ENCODE measurements around the gene PTGES. TPM values are rescaled to one million over a fixed set of nuclear protein-coding genes. Genes with fewer than 3 reads are reported as not detected.

Gene PTGES
- total and polyA plus RNA-seq, 2 experiments from 2014 or later, result 2.8 to 3.6 TPM

- DNase-seq (ENCODE audit: low spot score) (no peak), ATAC-seq (no peak)
- H4K20me1 ChIP-seq (replicated peaks; ENCODE audit: insufficient read depth), result no peaks in the 10 kb centered on the region
- Mint-ChIP-seq H3K9me3 (no peaks in the 10 kb centered on the region; the same call in 2 of the 3 replicates), H3K4me1 (peaks cover 6% of the 10 kb centered on the region), H3K27me3 (ENCODE audit: insufficient read depth, low read depth, poor library complexity) (peaks cover 12% of the 10 kb centered on the region), H3K27ac (no peak overlapping the region), H3K36me3 (ENCODE audit: low read depth) (no peaks in the 10 kb centered on the region), H3K4me3 (no peak overlapping the region)
- TF ChIP-seq JUNB (IDR thresholded peaks at IDR 0.05; ENCODE audit: unreplicated experiment) (no peak), POLR2AphosphoS5 (IDR thresholded peaks at IDR 0.05; ENCODE audit: low read depth) (no peak), ZNF331 (CRISPR knock-in tag; IDR thresholded peaks at IDR 0.05; ENCODE audit: low read depth) (no peak), NANOG (IDR thresholded peaks at IDR 0.05; ENCODE audit: borderline replicate concordance) (no peak), CREB1 (CRISPR knock-in tag; IDR thresholded peaks at IDR 0.05; ENCODE audit: low read depth) (no peak), STAT1 (IDR thresholded peaks at IDR 0.05; ENCODE audit: unreplicated experiment) (no peak), ZNF114 (CRISPR knock-in tag; IDR thresholded peaks at IDR 0.05) (no peak), ETS1 (IDR thresholded peaks at IDR 0.05) (no peak), REST (IDR thresholded peaks at IDR 0.05; ENCODE audit: unreplicated experiment) (no peak)
- TF ChIP-seq, protein P1, sequence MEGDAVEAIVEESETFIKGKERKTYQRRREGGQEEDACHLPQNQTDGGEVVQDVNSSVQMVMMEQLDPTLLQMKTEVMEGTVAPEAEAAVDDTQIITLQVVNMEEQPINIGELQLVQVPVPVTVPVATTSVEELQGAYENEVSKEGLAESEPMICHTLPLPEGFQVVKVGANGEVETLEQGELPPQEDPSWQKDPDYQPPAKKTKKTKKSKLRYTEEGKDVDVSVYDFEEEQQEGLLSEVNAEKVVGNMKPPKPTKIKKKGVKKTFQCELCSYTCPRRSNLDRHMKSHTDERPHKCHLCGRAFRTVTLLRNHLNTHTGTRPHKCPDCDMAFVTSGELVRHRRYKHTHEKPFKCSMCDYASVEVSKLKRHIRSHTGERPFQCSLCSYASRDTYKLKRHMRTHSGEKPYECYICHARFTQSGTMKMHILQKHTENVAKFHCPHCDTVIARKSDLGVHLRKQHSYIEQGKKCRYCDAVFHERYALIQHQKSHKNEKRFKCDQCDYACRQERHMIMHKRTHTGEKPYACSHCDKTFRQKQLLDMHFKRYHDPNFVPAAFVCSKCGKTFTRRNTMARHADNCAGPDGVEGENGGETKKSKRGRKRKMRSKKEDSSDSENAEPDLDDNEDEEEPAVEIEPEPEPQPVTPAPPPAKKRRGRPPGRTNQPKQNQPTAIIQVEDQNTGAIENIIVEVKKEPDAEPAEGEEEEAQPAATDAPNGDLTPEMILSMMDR (conservative IDR thresholded peaks at IDR 0.05; ENCODE audit: low read depth in 2 of 2), result no peak
- TF ChIP-seq, protein P2, sequence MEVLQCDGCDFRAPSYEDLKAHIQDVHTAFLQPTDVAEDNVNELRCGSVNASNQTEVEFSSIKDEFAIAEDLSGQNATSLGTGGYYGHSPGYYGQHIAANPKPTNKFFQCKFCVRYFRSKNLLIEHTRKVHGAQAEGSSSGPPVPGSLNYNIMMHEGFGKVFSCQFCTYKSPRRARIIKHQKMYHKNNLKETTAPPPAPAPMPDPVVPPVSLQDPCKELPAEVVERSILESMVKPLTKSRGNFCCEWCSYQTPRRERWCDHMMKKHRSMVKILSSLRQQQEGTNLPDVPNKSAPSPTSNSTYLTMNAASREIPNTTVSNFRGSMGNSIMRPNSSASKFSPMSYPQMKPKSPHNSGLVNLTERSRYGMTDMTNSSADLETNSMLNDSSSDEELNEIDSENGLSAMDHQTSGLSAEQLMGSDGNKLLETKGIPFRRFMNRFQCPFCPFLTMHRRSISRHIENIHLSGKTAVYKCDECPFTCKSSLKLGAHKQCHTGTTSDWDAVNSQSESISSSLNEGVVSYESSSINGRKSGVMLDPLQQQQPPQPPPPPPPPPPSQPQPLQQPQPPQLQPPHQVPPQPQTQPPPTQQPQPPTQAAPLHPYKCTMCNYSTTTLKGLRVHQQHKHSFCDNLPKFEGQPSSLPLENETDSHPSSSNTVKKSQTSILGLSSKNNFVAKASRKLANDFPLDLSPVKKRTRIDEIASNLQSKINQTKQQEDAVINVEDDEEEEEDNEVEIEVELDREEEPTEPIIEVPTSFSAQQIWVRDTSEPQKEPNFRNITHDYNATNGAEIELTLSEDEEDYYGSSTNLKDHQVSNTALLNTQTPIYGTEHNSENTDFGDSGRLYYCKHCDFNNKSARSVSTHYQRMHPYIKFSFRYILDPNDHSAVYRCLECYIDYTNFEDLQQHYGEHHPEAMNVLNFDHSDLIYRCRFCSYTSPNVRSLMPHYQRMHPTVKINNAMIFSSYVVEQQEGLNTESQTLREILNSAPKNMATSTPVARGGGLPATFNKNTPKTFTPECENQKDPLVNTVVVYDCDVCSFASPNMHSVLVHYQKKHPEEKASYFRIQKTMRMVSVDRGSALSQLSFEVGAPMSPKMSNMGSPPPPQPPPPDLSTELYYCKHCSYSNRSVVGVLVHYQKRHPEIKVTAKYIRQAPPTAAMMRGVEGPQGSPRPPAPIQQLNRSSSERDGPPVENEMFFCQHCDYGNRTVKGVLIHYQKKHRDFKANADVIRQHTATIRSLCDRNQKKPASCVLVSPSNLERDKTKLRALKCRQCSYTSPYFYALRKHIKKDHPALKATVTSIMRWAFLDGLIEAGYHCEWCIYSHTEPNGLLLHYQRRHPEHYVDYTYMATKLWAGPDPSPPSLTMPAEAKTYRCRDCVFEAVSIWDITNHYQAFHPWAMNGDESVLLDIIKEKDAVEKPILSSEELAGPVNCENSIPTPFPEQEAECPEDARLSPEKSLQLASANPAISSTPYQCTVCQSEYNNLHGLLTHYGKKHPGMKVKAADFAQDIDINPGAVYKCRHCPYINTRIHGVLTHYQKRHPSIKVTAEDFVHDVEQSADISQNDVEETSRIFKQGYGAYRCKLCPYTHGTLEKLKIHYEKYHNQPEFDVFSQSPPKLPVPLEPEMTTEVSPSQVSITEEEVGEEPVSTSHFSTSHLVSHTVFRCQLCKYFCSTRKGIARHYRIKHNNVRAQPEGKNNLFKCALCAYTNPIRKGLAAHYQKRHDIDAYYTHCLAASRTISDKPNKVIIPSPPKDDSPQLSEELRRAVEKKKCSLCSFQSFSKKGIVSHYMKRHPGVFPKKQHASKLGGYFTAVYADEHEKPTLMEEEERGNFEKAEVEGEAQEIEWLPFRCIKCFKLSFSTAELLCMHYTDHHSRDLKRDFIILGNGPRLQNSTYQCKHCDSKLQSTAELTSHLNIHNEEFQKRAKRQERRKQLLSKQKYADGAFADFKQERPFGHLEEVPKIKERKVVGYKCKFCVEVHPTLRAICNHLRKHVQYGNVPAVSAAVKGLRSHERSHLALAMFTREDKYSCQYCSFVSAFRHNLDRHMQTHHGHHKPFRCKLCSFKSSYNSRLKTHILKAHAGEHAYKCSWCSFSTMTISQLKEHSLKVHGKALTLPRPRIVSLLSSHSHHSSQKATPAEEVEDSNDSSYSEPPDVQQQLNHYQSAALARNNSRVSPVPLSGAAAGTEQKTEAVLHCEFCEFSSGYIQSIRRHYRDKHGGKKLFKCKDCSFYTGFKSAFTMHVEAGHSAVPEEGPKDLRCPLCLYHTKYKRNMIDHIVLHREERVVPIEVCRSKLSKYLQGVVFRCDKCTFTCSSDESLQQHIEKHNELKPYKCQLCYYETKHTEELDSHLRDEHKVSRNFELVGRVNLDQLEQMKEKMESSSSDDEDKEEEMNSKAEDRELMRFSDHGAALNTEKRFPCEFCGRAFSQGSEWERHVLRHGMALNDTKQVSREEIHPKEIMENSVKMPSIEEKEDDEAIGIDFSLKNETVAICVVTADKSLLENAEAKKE (CRISPR knock-in tag; IDR thresholded peaks at IDR 0.05), result no peak
- no peaks in the 10 kb centered on the region for H3K9me2 ChIP-seq (ENCODE audit: insufficient read depth)
- H3K79me2 ChIP-seq (replicated peaks; ENCODE audit: insufficient read depth), result no peaks in the 10 kb centered on the region
- peaks cover 2% of the 10 kb centered on the region; the same call in 1 of the 2 replicates for H3K4me1 ChIP-seq (ENCODE audit: insufficient read depth)
- H3K27ac ChIP-seq (ENCODE audit: low read depth), result no peak overlapping the region
- H3K4me2 ChIP-seq, result no peak overlapping the region
- no peak overlapping the region for H3K4me3 ChIP-seq
- H3K36me3 ChIP-seq (ENCODE audit: insufficient read depth), result no peaks in the 10 kb centered on the region
- peak overlapping the region; percentile 80 for H2AFZ ChIP-seq
- H3K27me3 ChIP-seq (ENCODE audit: insufficient read depth), result no peaks in the 10 kb centered on the region
- H3F3A ChIP-seq (replicated peaks; ENCODE audit: low read depth), result no peaks in the 10 kb centered on the region
These were observed 24.9 kb upstream of the PTGES start for GRCh38 chr9:129777769-129778130.

Data from GM23338 (cell line).